ENCODE measurements around the gene FAM186B.
A peak's percentile ranks its signal among the peaks of the same experiment; 100 is the strongest.
"Not testable (repeated sequence)": the region's sequence is repeated elsewhere in the genome, so short reads cannot be mapped to it uniquely, and the experiment has no call there.

Gene FAM186B

DNA sequence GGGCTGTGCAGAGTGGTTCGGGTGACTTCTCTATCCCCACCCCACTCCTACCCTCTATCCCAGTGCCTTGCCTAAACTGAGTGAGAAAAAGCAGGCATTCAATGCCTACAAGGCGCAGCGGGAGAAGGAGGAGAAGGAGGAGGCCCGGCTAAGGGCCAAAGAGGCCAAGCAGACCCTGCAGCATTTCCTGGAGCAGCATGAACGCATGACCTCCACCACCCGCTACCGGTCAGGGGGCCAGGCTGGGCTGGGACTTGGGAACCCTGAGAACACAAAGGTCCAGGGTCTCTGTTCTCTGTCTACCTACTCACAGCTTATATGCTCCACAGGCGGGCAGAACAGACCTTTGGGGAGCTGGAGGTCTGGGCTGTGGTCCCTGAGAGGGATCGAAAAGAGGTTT, 29.6 kb upstream of the FAM186B start:
- no peak for DNase-seq

DNA sequence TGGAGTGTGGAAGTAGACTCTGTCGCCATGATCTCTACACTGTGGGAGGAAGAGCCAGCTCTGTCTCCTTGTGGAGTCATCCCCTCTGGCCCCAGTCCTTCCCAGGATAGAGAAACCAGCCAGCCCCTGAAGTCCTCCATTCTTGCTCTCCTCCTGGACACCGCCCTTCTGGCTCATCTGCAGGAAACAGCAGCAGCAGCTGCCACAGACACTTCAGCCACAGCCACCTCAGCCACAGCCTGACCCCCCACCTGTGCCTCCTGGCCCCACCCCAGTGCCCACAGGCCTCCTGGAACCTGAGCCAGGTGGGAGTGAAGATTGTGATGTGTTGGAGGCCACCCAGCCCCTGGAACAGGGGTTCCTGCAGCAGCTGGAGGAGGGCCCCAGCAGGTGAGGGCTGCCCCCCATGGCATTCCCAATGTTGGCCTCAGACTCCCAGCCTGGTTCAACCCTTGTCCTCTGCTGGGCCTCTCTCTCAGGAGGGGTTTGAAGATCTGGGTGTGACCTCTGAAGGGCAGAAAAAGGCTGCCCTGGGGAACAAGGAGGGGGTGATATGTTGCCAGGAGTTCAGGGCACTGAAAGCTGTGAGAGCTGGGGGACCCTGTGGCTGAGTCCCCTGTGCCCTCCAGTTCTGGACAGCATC, 28.4 kb upstream of the FAM186B start:
- DNase-seq: no peak

DNA sequence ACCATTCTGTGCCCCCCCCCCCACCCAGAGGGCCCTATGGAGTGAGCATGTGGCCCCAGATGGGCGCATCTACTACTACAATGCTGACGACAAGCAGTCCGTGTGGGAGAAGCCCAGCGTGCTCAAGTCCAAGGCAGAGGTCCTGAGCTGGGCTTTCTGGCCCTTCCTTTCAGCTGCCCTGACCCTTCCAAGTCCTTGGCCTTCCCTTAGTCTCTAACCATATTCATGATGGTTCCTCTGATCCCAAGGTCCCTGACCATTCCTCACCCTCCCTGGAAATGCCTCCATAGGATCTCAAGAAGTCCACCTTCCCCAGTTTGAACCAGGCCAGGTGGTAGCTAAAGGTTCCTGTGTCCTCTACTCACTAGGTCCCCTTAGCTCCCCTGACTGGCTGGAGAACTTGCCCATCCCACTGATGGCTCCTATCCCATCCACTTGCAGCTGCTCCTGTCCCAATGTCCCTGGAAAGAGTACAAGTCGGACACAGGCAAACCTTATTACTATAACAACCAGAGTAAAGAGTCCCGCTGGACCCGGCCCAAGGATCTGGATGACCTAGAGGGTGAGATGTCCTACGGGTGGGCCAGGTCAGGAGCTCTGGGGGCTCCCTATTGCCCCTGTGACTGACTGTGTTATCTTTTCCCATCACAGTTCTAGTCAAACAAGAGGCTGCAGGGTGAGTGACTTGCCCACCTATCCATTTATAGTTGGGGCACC, 27.7 kb upstream of the FAM186B start:
- no peak for DNase-seq

DNA sequence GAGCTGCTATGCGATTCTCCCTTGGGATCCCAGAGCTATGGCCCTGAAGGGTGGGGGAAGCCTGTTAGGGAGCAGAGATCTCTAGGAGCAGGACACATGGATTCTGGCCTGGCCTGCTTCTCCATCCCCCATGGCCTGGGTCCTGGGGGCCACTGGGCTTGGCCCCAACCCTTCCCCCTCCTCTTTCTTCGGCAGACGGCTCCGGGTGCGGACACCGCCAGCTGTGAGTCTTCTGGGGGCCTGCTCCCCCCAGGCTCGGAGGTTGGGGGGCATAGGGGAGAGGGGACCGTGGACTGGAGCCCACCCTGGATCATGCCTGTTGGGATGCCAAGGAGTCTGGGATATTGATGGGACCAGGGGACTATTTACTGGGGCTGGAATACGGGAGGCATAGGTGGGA, 27.0 kb upstream of the FAM186B start:
- DNase-seq: no peak

DNA sequence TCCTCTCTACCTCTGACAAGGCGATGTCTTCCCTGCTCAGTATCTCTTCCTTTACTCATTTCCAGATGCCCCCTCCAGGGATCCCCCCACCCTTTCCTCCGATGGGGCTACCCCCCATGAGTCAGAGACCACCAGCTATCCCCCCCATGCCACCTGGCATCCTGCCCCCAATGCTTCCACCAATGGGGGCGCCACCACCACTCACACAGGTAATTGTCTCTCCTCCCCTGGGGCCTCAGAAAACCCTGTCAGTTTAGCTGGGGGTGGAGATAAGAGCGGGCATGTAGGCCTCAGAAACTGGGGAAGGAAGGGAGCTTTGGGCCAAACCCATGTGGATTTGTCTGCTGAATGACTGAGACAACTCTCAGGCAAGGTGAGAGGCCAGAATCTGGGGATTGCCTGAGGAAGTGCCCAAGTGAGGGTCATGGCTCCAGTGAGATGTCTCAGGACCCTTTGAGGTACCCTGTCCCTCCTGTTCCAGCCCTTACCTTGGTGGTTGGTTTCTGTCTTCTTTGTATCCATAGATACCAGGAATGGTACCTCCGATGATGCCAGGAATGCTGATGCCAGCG, 26.0 kb upstream of the FAM186B start:
- no peak for DNase-seq

DNA sequence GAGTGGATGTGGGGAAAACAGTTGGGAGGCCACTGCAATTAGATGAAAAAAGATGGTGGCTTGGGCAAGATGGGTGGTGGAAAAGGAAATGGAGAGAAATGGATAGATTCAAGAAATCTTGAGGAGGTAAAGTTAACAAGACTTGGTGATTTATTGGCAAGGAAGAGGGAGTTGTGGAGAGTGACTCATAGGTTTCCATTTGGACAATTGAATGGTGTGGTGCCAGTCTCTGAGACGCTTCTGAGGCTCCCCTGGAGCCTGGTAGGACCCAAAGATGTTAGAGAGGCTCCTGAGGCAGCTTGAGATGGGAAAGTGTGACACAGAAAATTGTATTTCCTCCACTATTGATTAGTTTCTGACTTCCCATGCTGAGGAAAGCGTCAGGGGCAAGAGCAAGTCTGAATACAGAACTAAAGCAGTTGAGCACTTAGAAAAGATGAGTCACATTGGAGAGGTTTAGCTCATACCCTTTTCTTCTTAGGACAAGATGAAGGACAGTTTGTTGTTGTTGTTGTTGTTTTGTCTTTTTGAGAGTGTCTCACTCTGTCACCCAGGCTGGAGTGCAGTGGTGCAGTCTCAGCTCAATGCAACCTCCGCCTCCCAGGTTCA, 22.4 kb upstream of the FAM186B start:
- no peak for DNase-seq

DNA sequence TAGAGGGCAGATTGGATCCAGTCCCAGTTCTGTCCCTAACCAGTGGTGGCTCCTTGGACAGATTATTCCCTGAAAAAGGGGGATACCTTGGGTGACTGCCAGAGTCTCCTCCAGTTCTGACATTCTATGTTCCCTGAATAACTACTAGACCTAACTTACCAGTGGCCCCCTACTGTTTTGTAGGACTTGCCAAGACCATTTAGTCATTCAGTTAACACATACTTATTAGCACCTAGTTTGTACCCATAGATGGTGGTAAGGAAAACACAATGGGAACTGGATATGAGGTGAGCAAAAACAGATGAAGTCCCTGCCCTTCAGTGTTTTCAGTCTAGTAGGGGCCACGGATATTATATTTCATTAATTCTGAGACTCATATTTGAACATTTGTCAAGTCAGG, 21.4 kb upstream of the FAM186B start:
- DNase-seq: no peak

DNA sequence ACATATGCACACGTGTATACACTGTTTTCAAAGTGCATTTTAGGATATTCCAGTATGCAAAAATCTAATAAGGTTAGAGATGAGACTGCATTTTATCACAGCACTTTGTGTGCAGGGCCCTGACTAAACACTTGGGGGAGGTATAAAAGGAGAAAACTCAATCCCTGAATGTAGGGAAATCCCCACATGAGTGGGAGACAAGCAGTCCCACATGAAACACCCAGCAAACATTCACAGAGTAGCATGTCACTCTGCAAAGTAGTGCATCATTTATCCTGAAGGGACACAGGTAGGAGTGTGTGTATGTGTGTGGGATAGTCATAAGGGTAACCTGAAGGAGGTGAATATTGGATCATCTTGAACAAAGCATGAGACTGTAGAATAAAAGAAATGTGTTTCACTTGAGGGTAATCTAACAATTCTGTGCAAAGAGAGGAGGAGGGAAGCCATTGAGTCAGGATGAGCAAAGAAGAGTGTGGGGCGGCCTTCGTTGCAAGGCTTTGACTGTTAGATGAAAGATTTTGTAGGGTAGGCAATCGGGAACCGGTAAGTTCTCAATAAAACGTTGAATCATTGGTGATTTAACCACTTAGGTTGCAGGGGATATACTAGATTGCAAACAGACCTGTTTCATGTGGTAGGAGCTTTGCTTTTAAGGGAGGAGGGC, 20.9 kb upstream of the FAM186B start:
- no peak for DNase-seq

DNA sequence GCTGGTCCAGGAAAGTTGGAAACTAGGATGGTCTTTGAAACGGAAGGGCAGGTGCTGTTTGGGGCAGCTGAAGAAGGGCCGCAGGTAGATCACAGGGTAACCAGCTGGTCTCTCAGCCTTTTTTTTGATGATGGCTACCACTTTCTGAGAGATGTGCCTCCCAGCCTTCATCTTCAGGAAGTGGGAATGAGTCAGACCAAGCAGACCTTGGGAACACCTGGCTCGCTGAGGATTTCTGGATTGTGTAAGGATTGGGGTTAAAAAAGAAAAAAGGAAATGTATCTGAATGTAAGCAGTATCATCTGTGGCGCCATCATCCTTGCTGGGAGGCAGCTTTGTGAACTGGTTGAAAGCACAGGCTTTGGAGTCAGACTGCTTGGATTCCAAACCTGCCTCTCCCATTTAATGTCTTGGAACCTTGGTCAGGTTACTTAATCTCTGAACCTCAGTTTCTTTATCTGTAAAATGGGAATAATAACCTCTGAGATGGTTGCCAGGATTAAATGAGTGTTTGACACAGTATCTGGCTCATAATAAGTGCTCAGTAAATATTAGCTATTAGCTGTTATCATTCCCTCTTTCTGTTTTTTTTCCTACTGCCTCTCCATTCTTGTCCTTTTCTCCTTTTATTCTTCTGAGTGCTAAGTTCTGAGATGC, 19.6 kb upstream of the FAM186B start:
- no peak for DNase-seq

DNA sequence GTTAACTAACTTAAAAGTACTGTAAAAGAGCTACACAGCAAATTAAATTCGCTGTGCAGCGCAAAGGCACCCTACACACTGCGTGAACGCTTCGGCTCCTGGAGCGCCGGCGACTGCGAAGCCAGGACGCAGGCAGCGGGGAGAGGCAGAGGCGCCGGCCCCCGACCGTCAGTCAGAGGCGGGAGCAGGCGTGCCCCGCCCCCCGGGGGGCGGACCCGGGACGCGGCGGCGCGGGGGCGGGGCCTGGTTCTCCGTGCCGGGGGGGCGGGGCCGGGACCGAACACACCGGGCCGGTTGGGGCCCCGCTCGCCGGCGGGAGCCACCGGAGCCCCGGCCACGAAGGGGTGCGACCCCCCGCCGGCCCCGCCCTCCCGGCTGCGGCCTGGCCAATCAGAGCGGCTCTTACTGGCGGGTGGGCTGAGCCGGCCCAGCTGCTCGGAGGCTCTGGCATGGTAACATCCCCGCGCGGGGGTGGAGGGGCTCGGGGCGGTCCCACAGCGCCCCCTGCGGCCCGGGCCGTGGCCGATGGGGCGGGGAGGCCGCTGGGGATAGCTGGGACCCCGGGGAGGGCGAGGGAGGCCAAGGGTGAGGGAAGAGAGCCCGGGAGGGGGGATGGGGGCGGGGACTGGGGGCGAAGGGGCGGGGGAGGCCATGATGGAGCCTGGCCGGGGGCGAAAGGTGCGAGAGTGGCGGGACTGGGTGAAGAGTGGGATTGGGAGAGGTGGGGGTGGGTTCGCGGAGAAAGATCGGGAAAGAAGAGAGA, 17.9 kb upstream of the FAM186B start, which contains the start of gene PRPF40B:
Gene PRPF40B, plus strand, starts transcription at position 420 of the 763 bp plus-strand sequence. Its CDS starts 30 bp downstream, at position 450.
- DNase-seq: peak; percentile 83 to 88

DNA sequence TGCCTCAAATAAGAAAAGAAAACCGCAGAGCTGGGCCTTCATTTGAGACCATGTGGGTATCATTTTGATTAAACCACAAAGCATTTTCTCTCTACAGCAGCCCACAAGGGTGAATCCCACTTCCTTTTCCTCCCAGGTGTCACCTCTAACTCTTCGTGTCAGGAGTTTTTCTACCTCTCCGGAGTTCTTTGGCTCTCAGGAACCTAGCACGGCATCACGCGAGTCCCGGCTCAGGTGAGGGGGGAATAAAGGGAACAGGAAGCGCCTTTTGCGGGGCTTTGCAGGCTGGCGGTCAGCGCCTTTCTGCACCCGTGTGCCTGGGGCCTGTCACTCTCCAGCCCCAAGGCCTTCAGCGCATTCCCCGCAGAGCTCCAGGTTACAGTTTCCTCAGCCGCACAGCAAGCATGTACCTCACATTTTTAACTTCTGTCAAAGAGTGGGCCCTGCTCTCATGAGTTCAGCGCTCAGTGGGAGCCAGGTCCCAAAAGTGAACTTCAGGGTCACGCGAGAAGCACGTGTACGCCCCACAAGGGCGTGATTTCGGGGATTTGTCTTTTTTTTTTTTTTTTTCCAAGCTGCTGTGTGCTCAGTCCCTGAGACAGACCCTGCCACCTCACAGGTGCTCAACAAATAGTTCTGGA, 17.2 kb upstream of the FAM186B start:
- DNase-seq: peak in 1 of 2 experiments; percentile 47

DNA sequence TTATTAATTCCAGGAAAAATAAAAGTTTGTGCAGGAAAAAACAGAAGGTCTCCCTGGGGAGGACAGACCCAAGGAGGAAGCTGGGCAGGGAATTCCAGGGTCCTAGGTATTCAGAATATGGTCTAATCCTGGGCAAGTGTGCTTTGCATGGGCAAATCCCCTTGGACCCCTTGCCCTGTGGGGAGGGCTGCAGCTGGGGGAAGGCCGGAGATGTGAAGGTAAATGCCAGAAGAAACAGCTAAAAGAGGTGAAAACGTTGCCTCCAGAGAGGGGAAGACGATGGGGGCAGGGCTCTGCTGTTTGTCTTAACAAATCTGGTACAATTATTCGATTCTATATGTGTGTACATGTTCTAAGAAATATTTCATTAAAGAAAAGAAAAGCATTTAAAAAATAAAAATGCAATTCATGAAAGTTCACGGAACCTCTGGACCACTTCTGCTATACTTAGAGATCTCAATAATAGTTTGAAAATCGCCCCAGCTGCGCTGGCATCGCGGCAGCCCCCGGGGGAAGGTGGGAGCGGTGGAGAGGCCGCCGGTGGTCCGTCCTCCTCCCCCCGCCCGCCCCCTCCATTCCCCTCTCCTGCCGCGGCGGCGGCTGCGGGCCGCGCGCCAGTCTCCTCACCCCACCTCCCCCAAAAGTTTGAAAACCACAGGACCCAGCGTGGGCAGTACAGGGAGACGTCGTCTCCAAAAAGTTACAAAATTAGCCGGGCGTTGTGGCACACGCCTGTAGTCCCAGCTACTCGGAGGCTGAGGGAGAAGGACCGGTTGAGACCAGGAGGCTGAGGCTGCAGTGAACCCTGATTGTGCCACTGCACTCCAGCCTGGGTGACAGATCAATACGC, 16.4 kb upstream of the FAM186B start:
- no peak for DNase-seq

DNA sequence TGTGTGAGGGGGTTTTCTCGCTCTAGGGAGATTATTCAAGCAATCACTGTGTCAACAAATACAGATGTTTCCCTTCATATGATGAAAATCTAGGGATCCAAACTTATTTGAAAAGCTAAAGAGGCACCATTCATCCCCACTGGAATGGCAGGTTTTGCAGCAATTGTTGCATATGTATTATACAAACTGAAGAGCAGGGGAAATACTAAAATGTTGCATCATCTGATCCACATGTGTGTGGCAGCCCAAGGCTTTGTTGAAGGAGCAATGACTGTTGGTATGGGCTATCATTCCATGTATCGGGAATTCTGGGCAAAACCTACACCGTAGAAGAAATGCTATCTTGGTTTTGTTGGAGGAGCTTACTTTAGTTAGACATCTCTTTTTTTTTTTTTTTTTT, 13.8 kb upstream of the FAM186B start:
- DNase-seq: no peak

DNA sequence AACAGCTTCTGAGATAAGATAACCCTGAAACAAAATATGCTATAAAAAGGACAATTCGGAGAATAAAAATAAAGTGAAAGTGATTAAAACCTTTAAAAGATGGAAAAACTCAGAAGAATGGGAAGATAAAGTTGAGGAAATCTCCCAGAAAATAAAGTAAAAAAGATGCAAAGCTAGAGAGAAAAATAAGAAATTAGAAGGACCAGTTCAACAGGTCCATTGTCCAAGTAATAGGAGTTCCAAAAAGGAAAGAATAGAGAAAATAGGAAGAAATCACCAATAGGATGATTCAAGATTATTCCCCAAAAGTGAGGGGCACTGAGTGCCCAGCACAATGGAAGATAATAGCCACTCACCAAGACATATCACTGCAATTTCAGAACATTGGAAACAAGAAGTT, 13.1 kb upstream of the FAM186B start:
- DNase-seq: no peak

DNA sequence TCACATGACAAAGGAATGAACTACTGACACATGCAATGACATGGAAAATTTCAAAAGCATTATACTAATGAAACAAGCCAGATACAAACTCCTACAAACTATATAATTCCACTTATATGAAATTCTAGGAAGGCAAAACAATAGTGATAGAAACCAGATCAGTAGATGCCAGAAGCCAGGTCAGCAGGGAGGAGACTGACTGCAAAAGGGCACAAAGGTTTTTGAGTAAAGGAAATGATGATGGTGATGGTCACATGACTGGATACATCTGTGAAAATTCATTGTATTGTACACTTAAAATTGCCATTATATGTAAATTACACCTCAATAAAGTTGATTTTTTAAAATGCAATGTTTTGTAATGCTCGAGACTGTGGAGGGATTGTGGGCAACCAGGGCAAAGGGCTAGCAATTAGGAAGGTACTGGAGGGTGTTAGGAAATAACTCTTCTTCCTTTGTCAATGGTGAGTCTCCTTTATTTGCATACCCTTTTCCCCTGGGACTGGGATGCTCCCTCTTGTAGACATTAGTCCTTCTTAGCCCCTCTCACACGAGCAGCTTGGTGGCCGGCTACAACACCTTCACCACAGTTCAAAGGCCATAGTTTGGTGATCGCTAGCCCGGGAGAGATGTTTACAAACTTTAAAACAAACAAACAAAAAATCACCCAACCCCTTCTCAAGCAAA, 11.2 kb upstream of the FAM186B start:
- no peak for DNase-seq

DNA sequence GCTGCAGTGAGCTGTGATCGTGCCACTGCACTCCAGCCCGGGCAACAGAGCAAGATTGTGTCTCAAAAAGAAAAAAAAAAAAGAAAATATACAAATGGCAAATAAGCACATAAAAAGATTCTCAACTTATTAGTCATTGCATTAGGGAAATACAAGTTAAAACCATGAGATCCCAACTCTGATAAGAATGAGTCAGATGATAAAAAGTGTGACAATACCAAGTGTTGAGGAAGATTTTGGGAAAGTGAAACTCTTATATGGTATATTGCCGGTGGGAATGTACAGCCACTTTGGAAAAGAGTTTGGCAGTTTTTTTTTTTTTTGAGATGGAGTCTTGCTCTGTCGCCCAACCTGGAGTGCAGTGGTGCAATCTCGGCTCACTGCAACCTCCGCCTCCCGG, 10.3 kb upstream of the FAM186B start:
- no peak for DNase-seq

DNA sequence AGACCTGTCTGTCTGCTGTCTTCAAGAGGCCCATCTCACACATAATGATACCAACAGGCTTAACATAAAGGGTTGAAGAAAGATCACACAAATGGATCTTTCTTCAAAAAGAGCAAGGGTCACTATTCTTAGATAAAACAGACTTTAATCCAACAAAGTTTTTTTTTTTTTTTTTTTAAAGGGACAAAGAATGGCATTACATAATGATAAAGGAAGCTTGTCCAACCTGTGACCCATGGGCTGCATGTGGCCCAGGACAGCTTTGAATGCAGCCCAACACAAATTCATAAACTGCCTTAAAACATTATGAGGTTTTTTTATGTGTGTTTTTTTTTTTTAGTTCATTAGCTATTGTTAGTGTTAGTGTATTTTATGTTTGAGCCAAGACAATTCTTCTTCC, 6.8 kb upstream of the FAM186B start:
- DNase-seq: no peak

DNA sequence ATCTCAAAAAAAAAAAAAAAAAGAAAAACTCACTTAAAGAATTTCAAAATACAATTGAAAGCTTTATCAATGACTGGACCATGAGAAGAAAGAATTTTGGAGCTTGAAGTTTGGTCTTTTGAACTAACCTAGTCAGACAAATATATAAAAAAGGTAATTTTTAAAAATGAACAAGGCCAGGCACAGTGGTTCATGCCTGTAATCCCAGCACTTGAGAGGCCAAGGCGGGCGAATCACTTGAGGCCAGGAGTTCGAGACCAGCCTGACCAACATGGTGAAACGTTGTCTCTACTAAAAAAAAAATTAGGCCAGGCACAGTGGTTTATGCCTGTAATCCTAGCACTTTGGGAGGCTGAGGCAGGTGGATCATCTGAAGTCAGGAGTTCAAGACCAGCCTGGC, 5.3 kb upstream of the FAM186B start:
- not testable (repeated sequence) for DNase-seq

DNA sequence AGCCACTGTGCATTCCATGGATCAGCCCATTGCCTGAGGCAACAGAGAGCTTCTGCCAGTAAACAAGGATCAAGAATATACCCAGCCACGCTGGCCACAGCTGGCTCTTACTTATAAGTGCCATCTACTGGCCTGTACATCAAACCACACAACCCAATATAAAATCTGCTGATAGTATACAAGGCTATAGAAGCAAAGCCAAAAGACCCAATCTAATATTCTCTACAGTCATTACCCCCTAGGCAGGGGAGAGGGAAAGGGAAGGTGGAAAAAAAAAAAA, 4.4 kb upstream of the FAM186B start:
- DNase-seq: peak in 1 of 2 experiments; percentile 6
